Spleen (tissue), 7 donors: ENCODE measurements around the gene NTF4.

Source experiments
- CTCF ChIP-seq, 11 experiments: fragments of 200-600 bp in 7 of 11; fragments of 450-650 bp in 4 of 11; sonication (generic) in 4 of 11; IDR thresholded peaks in 8 of 11; conservative IDR thresholded peaks in 3 of 11; 1 replicate in 7 of 11; 2 replicates in 4 of 11; pipeline versions ENCODE4 v1.4.0 to v1.8.0; 2016 to 2021; ENCODE audit warnings: antibody characterized with exemption in 11 of 11, inconsistent platforms in 4 of 11, mild to moderate bottlenecking in 1 of 11
- POLR2A ChIP-seq, 3 donors: fragments of 450-650 bp; IDR thresholded peaks; one replicate each; pipeline ENCODE4 v1.5.1; 2017; ENCODE audit warnings: antibody characterized with exemption in 3 of 3, mild to moderate bottlenecking in 1 of 3
- POLR2AphosphoS5 ChIP-seq, 3 donors: sonication (generic); formaldehyde crosslinking; IDR thresholded peaks; one replicate each; pipeline ENCODE4 v1.5.1; 2017; ENCODE audit warnings: antibody characterized with exemption in 3 of 3
- donor health status: DM: no; HTN: no; CAD: no; lungs with moderate emphysema.
- donor health status: DM: no; HTN: no; CAD: no.
- donor health status: DM: no; HTN: no; CAD: no.

- TF ChIP-seq POLR2A (IDR thresholded peaks at IDR 0.05) (no peak), CTCF (IDR thresholded peaks at IDR 0.05 in 8 of 11, conservative IDR thresholded peaks at IDR 0.05 in 3 of 11) (no peak), POLR2AphosphoS5 (IDR thresholded peaks at IDR 0.05) (no peak)
Observed at GRCh38 chr19:49061000-49061399, 3.6 kb downstream of the NTF4 start.
